Forelimb muscle (tissue), 1 donor: ENCODE data around the gene EEPD1. TPM values are rescaled to one million over a fixed set of nuclear protein-coding genes. Genes with fewer than 3 reads are reported as not detected.

Experiments
- DNase-seq: peaks from one replicate; pipeline ENCODE4 v3.0.0-alpha.2; 2013; ENCODE audit warnings: low read depth
- polyA plus RNA-seq: library from polyadenylated mRNA; unstranded; fragments of 120-200 nt; gene quantifications from one replicate; pipeline ENCODE4 v1.2.1, GENCODE V29; 2013; ENCODE audit not compliant: insufficient read length

EEPD1 gene
- polyA plus RNA-seq, 1 donor: 11.0 TPM

DNA sequence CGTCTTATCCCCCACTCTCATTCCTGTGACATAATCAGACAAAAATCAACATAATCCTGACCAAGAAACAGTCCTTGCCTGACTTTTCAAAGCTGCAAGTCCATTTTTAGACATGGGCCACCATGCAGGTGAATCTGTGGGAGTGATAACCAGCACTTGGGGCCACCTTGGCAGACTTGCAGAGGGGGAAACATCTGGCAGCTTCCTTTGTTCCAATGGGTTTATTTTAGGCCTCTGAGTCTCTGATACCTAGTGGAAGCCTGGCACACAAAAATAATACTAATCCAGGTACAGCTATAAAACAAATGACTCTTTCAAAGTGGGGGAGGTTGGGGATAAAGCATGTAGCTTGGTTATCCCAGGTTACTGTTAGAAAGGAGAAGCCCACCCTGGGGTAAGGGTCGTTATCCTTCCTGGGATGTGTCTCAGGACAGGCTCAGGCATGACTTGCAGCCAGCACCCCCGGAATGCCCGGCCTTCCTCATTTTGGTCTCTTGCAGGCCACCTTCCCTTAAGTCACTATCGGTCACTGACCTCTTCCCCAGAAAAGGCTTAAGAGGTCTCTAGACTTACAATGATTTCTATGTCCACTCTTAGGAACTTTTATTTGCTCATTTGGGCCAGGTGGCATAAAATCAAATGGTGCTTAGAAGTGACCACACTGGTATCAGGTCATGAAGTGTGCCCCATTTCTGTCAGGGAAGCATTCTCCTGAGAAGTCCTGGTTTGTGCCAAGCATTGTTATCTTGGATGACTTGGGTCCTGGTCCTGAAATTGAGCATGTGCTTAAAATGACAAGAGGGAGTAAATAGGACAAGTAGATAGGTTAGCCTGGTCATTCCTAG, 37.6 kb downstream of the EEPD1 start:
- DNase-seq: no peak

DNA sequence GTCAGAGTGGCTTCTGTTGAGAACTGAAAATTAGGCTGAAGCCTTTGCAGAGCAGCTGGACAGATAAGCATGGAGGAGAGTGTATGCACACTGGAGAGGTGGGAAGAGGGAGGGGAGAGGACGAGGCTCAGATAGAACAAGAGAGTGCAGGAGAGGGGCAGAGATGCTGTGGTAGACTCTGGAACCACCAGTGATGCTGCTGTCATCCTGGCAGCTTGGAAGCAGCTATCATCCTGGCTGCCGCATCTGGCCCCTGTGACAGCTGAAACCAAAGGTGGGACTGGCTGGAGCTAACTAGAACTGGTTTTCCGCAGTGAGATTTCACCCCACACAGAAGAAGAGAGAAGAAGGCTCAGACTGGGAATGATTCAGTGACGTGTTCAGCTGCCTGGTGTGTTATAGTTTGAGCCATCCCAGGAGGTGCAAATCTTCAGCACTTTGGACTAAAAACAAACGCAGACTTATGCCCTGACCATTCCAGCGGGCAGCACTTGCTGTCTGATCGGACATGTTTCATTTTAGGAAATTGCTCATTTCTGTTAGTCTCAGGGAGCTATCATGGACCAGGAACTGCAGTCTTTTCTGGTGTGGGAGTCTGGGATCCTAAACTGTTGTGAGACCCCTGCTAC, 38.4 kb downstream of the EEPD1 start:
- no peak for DNase-seq

DNA sequence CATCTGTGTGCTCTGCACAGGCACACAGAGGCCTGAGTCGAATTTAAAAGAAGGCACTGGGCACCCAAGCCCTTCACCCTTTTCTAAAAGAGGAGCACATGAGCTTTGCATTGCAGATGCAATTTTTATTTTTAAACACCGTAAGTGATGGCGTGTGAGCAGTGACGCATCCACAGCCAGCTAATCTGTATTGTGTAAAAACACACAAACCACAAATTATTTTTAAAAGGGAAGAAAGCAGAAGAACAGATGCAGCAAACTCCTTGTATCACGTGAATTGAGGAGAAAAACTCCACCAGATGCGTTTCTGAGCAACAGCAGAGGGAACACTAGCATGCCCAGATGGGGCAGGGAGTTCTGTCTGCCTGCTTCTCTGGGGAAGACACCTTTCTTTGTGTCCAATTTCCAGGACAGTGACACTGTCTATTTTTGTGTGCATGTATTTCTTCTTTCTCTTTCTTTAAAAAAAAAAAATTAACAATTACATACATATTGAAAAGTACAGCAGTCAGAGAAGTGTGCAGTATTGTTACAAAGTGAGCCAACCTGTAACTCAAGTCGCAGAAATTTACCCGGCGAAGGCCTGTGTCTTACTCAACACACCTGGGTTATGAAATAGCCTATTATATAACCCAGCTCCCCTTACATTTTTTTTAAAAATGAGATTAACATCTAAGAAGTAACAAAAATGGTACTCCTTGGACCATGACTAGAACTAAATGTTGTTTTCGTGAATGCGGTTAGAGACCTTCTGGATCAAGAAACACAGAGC, 39.2 kb downstream of the EEPD1 start:
- DNase-seq: no peak

DNA sequence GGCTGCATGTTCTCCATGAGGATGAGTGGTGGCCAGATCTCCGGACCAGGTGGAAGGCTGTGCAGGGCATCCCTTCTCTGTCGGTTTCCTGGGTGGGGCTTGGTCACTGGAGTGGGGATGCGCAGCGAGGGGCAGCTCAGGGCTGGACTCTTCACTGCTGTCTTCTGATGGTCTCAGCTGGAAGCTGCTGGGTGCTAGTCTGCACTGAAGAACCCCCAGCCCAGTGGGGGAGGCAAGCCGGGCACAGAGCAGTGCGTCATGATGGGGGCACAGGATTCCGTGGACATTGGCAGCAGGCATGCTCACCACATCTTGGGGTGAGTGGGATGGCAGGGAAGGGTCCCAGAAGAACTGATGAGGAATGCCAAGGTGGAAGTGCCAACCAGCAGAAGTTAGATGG, 39.8 kb downstream of the EEPD1 start:
- DNase-seq: no peak

DNA sequence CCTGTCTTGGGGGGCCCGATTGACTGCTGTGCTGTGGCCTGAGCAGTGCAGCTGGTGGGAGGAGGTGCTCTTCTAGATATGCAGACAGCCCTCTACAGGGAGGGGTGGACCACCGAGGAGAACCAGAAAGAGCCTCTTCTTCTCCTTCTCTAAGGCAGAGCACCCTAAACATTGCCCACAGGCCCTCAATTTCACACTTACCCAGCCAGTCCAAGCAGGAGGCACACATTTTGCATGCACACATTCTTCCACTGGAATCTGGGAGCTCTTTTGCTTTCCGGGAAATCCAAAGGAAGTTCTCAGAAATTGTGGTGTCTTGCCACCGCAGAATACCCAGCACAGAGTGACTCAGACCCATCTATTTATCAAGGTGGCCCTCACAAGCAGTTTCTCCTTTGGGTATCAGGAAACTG, 45.8 kb downstream of the EEPD1 start:
- no peak for DNase-seq

DNA sequence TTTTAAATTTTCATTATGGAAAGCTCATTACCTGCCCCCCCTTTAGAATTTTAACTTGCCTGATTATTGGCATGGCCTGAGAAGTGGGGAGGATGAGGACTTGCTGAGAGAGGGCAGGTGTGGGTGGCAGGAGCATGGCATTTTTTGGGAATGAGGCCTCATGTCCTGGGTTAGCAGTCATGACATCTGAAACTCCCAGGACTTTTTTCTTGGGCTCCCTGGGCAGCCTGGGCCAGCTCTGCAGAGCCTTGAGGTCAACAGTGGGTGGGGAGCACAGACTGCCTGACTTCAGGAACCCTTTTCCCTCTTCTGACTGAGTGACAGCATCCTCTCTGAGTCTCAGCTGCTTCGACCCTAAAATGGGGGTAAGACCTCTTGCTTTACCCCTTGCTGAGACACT, 46.3 kb downstream of the EEPD1 start:
- DNase-seq: no peak

DNA sequence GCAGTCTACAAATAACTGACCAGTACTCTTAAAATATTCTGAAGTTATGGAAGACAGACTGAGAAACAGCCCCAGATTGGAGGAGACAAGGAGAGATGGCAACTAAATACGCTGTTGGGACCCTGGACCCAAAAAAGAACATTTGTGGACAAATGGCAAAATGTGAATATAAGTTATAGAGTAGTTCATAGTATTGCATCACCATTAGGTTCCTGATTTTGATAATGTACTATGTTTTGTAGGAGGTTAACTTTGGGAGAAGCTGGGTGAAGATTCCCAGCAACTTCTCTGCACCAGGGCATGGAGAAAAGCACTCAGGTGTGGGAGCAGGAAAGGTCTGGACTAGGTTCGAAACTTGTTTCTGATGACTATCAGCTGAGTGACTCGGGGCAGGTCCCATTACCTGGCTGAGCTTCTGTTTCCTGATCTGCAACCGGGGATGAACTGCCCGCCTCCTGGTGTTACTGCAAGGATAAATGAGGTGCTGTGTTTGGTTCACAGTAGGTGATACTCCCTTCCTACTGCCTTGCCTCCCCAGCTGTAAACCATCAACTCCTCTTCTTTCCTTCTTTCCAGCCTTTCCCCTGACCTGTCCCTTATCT, 48.2 kb downstream of the EEPD1 start:
- DNase-seq: no peak

DNA sequence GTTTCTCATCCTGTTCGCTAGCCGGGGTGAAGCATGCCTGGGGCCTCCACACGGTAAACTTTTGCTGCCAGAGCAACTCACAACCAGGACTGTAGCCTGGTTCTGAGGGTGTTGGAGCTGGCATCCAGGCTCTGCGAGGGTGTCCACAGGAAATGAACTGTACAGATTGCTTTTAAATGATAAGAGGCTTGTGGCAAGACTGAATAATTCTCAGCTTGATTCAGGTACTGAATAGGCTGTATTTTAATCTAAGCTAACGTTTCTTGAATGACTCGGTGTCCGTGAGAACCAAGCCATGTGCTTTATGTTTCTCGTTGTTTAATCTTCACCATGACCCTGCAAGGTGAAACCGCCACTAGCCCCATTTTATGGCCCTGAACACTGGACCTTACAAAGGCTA, 49.3 kb downstream of the EEPD1 start:
- DNase-seq: no peak

DNA sequence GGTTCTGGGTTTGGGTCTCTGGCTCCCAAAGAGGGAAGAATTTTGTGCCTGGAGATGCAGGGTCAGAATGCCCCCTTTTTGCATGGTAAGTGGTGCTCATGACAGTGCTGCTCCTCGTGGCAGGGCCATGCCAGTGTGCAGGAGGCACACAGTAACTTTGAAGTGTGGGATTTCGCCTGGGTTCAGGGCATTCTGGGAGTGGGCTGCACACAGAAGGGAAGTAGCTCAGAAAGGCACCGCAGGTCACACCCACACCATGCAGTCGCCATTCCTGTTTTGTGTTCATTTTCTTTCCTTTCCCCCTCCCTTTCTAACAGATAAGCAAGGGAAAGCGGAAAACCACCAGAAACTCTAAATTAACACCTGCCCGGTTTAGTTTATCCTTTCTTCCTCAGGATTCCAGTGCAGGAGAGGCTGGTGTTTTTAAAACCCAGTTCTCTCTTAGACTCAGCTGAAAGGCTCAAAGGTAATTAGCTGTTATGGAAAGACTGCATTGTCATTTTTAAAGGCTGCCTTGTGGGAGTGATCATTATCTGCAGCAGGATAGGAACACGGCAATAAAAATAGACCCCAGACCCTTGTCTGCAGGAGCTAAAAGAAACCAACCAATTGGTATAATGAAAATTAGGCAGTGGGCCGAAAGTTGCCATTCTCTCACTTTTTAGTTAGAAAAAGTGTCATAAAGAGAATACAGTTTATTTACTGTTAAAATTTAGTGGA, 50.2 kb downstream of the EEPD1 start:
- no peak for DNase-seq

DNA sequence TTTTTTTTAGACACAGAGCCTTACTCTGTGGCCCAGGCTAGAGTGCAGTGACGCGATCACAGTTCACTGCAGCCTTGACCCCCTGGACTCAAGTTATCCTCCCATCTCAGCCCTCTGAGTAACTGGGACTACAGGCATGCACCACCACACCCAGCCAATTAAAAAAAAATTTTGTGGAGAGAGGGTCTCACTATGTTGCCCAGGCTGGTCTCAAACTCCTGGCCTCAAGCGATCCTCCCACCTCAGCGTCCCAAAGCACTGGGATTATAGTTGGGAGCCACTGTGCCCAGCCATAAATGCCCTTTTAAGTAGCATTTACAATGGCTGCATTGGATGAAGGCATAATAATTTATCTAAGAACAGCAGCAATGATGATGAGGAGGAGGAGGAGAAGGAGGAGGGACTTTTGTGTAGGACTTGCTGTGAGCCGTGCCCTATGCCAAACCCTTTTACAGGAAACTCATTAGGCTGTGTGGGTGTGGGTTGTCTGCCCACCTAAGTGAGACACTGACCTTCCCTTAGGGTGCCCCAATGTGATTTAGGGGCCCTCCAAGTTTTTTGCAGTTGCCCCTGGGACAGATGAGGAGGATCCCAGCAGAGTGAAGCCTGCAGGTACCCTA, 51.1 kb downstream of the EEPD1 start:
- no peak for DNase-seq

DNA sequence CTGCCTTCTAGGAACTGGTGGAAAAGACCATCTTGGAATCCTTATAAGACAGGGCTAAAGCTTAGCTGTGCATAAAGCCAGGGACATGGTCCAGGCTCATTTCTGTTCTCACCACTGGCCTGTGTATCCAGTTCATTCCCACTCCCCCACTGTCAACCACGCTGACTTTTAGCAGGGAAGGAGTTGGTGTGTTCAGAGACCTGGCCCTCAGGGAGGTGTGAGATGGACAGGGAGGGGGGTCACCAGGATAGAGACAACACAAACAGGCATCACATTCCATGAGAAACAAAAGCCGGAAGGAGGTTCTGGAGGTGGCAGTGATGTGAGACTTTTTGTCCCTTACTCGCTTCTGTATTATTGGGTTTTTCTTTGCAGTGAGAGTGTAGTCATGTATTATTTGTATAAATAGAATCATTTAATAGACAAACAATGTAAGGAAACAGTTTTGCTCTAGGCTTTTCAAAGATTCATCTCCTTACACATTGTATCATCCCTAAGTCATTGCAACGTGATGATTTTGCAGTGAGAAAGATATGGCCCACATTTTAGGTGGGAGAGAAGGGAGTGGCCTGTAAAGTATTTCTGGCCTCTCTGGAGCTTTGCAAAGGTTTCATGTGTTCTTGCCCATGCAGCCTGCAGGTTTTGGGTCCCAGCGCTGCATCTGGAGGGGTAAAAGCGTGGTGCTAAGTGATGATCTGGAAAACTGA, 52.0 kb downstream of the EEPD1 start:
- DNase-seq: no peak

DNA sequence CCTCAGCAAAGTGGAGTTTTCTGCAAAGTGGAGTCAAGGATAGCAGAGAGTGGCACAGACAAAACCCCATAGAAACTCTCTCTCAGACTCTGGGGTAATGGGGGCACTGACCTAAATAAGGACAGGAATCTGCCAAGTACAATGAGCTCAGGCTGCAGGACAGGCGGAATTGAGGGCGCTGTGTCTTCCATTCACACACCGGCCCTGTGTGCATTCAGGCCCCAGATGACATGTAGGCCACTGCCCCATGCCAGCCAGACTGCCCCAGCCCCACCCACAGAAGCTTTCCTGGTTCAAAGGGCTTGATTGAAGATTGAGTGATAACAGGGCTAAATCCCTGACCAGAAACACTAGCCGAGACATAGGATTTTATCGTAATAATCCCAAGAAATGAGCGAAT, 52.7 kb downstream of the EEPD1 start:
- DNase-seq: no peak

DNA sequence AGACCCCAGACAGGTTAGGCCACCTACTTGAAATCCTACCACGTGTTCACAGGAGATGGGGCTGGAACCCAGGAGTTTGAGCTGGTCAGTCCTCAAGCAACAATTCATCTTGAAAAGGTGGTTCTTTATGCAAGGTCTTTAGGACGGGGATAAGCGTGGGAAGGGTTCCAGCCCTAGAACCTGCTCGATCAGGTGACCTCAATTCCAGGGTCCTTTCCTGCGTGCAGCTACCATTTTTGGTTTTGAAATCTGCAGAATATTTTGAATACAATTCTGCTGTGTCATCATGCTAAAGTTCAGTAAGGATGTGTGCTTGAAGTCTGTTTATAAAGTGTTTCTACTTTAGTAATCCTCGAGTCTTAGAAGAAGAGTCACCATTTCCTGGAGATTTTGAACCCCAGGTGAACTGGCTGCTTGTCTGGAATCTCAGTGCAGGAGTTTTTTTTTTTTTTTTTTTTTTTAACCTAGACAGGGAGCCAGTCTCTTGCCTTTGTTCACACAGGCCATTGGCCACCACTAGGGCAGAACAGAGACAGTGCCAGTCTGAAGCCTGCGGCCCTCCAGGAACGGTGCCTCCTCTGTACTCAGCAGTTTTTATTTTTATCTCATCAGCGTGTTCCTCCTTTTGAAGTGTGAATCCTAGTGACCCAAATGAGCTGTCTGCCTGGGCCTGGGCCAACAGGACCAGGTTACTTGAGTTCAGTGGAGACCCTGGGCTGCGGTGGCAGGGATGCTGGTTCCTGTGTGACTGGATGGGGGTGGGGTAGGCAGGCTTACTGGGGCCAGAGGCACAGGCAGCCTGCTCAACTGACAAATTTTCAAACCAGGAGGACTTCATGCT, 54.6 kb downstream of the EEPD1 start:
- no peak for DNase-seq

DNA sequence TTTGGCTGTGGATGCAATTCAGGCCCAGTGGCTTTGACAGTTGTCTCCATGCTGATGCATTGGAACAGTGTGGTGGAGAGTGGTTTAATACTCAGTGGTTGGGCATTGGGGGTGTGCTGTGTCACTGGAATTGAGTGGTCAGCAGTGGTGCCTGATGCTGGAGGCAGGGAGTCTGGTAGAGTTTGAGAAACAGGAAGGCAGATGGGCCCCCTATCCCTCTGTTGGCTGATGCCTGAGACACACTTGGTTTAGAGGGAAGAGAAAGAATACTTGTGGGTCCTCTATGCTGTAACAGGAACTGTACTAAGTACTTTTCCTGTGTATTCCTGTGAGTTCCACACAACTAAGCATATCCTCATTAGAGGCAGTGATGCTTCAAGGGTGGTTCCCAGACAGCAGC, 55.4 kb downstream of the EEPD1 start:
- no peak for DNase-seq

DNA sequence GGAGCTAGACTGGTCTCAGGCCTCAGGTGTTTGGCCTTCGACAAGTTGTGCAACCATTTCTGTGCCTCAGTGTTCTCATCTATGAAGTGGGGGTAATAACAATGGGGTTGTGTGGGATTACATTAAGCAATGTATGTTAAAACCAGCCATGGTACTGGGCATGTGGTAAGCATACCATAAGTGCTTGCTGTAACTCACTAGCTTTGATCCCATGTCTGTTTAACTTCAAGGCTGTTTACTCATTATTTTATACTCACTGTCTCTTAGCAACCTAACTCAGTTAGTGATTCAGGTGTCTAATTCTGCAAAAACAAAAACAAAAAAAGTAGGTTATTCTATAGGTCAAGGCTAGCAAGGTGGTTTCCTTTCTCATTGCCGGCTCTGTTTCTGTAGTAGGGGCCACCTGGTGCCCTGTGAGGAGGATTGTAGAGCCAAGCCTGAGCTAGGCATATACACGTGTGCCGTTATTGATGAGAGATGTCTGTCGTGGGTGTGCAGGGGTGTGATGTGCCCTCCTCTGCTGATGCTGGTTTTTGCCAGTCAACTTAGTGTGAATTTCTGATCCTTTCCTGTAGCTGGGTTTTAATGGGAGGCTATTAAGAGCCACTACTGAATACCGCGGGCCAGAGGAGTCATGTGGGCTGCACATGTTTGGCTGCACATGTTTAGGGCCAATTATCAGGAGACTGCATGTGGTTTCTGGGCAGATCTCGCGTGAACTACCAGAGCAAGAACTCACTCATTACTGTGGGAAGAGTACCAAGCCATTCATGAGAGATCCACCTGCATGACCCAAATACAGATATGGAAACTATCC, 56.2 kb downstream of the EEPD1 start:
- DNase-seq: no peak

DNA sequence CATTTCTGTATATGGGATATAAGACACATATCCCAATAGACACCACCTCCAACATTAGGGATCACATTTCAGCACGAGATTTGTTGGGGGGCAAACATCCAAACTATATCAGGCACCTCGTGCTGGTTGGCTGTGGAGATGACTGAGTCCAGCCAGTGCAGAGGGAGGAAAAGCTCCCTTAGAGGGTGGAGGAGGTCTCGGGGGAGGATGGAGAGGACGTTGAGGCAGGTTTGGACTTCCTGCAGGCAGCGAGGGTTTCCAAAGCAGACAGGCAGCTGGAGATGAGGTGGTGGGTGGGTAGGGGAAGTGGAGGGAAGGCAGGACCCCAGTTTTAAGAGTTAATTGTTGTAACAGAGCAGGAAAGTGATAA, 56.7 kb downstream of the EEPD1 start:
- no peak for DNase-seq

DNA sequence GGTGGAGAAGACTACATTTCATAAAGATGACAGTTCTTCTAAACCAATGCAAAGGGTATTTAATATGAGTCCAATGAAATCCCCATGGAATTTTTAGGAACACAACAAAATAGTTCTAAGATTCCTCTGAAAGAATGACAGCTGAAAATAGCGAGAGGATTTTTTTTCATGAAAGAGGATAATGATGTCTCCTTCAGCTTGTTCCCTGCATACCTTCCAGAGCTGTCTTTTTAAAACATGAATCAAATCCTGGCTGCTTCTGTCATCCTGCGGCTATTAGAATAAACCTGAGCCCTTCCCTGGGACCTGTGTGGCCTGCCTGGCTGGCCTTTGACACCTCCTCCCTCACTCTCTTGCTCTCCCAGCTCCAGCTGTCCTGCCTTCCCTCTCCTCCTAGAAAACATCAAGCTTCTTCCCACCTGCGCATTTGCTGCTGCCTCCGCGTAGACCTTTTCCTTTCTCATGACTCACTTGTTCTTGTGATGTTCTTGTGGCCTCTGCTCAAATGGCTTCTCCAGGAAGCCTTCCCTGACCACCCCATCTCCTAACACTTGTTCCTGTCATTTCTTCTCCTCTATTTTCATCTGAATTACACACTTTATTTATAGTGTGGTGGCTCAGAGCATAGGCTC, 57.4 kb downstream of the EEPD1 start:
- DNase-seq: no peak
